DMS79 treated with DMSO at 0.1 percent for 48 hours (cell line): Measurements from ENCODE around the gene MICAL2.

Experiments
- DNase-seq: peaks from one replicate; lab custom pipeline; 2025; lab: John Stamatoyannopoulos, UW

MICAL2 gene

DNA sequence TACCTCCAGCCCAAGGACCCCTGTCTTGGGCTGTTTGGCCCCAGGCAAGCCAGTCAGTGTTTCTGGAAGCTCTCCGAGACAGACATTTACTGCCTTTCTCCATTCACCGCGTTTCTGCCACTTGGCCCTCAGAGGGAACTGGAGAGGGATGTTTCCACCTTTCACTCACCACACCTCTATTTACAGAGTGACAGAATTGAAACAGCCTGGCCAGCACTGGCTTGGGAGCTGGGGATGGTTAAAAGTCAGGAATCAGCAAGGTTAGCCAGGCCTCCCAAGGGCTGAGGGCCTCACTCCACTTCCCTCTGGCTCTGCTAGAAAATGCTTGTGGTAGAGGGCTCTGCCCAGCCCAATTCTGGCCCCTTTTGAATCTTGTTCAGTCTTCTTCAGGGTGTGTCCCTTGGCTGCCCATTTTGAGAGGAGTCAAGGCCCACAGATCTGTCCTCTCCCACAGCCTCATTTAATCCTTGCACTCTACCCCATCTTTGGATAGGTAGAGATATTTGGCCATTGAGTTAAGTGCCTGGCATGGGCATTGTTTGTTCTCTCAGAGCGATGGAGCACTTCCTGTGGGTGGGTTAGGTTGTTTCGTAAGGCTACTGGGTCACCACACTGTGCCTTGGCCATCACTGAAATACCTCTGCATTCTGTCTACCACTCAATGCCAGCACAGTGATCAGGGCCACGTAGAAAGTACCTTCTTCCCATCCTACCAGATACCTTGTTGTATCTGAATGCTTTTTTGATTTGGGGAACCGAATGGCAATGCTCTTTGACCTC lies 119.2 kb downstream of the MICAL2 start:
- DNase-seq: no peak

DNA sequence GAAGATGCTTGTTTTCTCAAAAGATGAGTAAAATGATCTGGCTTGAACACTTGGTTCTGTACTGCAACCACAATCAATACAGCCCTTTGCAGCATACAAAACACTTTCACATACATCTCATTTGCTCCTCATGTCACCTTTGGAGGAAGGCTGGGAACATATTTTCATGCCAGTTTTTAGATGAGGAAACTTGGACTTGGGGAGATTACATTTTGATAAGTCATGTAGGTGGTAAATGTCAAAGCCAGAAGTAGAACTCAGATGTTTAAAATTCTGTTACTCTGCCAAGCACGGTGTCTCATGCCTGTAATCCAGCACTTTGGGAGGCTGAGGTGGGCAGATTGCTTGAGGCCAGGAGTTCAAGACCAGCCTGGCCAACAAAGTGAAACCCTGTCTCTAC lies 121.8 kb downstream of the MICAL2 start:
- DNase-seq: no peak

DNA sequence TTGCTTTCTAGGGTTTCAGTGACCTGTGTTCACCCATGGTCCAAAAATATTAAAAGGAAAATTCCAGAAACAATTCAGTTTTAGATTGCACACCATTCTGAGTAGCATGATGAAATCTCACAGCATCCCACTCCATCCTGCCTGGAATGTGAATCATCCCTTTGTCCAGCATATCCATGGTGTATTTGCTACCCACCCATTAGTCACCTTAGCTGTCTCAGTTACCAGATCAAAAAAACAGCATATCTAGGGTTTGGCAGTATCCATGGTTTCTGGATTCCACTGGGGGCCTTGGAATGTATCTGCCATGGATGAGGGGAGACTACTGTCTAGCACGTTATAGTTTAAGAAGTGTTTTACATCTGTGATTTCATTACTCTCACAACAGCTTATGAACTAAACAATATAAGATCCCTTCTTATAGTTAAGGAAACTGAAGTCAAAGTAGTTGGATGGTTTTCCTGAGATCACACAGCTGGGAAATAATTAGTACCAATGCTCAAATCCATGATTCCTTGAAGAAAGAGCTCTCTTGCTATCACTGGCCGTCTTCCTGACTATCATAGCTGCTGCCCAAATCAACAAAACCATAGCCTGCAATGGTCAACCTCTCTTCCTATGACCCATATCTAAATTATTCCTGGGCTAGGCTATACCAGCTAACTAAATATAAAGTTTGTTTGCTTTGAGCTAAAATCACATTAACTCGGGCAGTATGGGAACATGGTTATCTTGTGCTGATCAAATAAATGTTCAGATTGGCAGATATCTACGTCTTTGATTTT lies 122.6 kb downstream of the MICAL2 start:
- DNase-seq: no peak

DNA sequence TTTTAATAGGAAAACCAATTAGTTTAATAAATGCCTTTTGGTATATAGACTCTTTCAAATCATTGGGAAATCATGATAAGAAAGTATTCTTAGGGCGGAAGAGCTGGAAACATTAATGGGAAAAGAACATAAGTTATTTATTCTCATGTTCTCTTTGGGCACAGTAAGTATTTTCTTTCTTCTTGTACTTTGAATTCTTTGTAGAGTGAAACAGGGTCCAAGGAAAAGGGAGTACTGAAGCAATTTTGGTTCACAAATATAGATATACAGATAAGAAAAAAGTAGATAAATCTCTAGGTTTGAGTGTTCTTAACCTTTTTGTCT lies 123.2 kb downstream of the MICAL2 start:
- DNase-seq: no peak

DNA sequence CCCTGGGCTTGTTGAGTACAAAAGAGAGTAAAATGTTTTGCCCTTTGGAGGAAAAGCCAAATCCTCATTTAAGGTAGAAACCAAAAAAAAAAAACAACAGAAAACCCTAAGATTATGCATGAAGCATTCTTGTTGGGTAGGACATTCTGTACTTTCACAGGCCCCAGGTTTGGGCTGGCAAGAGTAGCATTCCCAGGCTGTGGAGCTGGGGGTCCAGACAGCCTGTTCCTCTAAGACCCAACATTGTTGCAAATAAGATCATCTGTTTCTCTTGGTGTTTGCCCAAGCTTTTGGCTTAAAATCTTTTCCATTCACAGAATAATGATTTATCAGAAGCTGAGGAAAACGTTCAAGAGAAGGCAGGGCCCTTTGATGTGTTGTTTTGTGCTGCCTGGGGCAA lies 123.8 kb downstream of the MICAL2 start:
- no peak for DNase-seq

DNA sequence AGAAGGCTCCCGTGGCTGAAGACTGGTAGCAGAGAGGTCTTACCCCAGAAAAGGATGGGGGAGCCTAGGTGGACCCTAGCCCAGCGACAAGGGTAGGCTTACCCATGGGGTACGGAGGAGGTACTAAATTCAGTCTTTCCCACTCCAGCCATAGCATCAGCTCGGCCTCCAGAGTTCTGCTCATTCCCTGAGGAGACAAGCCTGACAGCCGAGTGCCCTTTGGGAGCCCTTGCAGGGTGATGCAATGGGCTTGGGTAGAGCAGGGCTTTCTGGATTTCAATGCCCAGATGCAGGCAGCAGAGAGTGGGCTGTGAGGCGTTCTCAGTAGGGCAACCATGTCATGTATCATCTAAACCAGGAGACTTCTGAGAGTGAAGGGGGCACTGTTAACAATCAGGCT lies 124.7 kb downstream of the MICAL2 start:
- no peak for DNase-seq

DNA sequence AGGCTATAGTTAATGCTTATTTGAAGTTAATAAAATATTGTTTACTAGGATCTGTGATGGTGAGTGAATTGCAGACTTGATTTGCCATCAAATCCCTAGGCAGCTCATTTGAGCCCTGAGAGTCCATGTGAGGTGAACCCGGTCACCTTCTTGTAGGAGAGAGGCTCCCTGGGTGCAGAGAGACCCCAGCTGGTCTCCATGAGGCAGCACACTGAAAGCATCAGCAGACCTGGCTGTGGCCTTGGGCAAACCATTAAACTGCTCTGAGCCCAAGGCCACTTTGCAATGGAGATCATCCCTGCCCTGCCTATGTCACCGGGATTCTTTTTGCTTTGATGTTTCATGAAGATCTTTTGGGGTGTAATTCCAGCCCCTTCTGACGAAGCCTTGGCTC lies 125.2 kb downstream of the MICAL2 start:
- DNase-seq: no peak

DNA sequence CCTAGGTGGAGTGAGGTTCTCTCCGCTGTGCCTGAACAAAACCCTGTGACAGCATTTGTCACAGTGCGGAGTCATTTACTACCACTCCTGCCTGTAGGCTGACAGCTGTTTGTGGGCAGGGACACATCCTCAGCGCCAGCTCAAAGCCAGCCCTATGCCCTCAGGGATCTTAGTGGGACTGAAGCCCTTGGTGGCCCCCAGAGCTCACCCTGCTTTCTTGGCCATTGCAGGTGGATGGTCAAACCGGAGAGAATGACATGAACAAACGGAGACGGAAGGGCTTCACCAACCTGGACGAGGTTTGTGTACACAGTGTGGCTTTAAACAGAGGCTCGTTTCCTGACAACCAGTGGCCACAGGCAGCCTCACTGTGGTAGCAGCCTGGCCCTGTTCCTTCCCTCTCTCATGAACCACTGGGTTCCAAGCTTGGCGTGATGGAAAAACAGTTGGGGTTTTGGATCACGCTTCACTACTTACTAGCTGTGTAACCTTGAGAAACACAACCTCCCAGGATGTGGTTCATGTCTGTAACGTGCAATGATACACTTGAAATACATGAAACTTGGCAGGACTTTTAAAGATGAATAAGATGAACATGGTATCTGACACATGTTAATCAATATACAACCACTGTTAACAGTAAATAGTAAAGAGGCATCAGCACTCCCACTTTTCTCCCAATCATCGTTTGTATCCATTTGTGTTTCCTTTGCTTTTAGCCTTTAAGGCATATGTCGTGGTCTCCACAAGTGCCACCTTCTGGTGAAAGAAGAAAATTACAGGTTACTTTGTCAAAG lies 125.8 kb downstream of the MICAL2 start:
- peak; percentile 57 for DNase-seq

DNA sequence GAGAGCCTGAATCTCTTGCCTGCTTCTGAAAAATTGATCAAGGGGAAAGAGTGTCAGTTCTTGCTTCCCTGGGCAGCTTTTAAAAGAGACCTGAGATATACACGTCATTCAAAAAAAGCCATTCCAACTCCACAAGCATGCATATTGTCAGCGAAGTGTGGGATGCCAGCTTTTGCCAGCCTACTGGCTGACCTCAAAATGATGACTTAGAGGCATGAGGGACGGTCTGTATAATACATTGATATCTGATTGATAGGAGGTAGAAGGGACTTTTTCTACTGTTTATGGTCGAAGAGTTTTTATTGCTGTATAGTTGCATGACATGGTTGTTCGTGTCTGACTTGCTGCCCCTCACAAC lies 126.3 kb downstream of the MICAL2 start:
- no peak for DNase-seq

DNA sequence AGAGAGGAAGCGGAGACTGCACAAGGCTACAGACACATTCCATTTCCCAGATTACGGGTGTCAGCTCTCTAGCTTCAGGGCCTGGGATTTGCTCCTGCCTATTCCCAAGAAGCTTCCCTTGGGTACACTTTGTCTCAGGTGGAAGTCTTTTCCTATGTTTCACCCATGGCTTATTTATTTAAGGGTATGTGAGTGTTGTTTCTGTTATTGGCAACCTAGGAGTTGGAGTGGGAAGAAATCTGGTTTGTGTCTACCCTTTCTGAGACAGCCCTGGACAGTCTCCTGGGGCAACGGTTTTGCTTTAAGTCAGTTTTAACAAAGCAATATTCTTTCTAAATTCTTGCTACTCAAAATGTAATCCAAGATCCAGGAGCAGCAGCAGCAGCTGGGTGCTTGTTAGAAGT lies 127.0 kb downstream of the MICAL2 start:
- no peak for DNase-seq

DNA sequence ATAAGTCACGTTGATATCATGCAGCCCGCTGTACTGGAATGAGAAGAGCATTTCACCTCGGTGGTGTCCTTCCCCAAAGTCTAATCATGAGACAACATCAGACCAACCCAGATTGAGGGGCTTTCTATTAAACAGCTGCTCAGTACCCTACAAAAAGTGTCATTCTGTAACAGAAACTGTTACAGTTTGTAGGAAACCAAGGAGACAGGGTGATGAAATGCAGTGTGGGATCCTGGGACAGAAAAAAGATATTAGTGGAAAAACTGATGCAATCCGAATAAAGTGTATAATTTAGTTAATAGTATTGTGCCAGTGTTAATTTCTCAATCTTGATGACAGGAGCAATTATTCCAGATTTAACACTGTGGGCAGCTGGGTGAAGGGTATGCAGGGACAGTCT lies 128.0 kb downstream of the MICAL2 start:
- no peak for DNase-seq

DNA sequence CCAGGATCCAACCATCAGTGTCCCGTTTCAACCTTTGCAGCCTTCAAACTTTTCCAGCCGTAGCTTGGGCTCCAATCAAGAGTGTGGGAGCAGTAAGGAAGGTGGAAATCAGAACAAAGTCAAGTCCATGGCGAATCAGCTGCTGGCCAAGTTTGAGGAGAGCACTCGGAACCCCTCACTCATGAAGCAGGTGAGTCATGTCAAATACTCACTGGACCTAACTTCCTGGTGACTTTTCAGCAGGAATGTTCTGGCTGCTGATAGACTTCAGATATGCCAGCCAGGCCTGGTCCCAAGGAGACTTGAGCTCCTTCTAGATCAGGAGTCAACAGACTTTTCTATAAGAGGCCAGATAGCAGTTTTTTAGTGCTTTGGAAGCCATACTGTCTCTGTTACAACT lies 129.0 kb downstream of the MICAL2 start:
- DNase-seq: no peak

DNA sequence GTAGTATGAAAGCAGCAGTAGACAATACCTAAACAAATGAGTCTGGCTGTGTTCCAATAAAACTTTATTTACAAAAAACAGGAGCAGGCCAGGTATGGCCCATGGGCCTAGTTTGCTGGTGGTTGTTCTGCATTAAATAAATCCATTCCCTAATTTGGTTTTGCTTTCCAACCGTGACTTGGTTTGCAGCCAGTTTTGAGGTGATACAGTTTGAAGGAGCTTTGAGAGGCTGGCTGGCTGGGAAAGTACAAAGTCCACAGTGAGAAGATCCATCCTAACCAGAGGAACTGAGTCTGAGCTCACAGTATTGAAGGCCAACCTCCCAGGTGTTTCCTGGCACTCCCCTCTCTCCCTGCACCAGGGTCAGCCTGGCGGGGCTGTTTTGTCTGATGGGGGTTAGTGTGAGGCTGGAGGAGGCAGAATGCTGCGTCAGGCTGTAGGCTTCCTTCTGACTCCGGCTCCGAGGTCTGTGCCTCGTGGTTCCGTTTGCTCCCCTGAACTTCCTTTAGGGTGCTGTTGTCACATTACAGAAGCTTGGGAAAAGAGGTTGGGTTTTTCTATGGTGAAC lies 129.5 kb downstream of the MICAL2 start:
- DNase-seq: peak; percentile 79

DNA sequence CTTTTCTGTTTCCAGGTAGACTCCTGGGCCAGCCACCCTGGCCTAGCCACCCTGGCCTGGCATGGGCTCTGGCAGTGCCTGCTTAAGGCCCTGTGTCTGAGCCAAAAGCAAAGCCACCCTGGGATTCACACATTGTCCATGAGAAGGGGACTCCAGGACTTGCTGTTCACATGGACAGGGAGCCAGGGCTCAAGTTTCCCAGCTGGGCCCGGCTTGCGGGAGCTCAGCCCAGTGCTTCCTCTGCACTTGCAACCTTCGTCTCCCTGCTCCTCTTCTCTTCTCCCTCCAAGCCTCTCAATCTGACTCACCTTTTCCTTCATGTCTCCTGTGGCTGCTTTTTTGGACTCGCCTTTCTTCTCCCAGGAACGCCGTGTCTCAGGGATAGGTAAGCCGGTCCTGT lies 130.3 kb downstream of the MICAL2 start:
- no peak for DNase-seq

DNA sequence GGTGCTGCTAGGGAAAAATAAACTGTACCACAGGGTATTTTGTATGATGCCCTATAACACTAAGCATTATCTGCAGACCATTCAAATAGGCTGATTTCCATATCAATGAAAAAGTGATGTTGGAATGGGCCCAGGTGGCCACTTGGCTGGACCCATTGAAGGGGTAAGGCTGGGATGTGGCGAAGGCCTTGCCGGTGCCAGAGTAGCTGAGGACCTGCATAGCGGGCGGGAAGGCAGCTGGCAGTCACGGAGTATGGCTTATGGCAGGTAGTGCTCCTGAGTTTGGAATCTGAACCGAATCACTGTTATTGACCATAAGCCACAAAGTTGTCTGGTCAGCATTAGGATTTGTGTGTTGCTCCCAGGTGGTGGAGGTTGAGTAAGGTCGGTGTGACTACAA lies 131.0 kb downstream of the MICAL2 start:
- DNase-seq: no peak

DNA sequence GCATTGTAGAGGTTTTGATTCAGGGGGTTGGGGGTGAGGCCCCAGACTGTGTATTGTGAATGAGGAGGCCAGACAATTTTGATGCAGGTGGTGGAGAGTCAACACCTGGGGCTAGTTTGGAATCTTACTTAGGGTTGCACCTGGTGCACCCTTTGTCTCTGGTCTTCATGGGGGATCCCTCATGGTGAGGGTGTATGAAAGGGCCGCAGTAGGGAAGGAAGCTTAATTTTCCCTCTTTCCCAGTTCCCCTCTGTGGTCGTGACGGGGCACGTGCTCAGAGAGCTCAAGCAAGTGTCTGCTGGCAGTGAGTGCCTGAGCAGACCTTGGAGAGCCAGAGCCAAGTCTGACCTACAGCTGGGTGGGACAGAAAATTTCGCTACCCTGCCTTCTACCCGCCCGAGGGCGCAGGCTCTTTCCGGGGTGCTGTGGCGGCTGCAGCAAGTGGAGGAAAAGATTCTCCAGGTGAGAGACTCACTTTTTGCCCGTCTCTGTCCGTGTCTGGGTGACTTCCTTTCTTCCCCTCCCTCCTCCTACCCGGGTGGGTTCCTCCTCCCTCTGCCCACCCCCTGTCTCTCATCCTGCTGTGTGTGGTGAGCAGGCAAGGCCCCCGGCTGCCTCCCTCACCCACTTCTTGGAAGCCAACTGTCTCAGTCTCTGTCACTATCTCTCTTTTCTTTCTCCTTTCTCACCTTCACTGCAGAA lies 131.7 kb downstream of the MICAL2 start:
- no peak for DNase-seq

DNA sequence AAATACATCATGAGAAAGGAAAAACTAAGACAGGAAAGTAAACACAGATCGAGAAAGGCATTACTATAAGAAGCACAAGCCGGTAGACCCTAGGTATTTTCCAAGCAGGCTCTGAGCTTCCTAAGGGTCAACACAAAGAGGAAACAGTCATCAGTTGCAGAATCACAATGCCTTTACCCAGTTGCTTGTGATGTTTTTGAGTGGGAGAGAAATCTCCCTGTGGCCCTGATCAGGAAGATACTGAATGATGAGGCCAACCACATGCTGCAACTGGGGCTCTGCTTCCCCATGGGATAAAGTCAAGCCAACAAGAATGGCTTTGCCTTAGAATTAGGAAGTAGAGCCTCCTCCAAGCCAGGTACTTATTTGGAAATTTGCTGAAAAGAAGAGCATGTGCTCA lies 132.6 kb downstream of the MICAL2 start:
- no peak for DNase-seq

DNA sequence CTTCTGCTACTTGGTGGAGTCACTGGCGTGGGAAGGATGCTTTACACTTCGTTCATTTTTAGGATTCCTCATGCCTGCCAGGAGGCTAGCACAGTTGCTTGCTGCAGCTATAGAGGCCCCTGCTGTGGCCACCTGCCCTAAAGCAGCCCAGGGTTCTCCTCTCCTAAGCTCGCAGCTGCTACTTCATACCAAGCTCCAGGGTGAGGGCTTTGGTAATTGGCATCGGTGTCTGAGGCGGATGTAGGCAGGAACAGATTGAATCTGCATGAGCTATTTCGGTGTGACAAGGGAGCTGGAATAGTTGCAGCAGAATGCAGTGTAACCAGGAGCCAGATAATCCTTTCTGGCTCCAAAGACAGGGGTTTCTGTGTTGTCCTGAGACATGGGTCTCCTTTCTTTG lies 133.1 kb downstream of the MICAL2 start:
- peak; percentile 81 for DNase-seq

DNA sequence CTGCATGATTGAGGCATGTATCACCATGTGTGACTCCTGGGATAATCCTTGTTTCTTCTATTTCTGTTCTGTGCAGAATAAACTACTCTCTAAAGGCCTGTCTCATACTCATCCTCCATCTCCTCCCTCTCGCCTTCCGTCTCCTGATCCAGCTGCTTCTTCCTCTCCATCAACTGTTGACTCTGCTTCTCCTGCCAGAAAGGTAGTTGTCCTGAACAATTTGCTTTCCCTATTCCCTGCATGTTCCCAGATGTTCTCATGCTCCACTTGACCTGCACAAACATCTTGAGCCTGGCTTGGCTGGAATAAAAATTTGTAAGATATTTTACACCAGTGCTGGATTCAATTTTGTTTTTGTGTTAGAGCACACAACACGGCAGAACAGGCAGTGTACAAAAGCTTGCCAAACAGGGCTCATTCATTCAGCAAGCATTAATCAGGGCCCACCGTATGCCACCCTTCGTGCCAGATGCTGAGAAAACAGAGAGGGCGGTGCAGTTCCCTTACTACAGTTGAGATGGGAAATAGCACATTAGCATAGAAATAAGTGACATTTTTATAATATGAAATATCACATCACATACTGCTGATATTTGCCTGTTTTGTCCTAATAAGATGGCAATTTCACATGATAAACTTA lies 133.6 kb downstream of the MICAL2 start:
- DNase-seq: peak; percentile 78

DNA sequence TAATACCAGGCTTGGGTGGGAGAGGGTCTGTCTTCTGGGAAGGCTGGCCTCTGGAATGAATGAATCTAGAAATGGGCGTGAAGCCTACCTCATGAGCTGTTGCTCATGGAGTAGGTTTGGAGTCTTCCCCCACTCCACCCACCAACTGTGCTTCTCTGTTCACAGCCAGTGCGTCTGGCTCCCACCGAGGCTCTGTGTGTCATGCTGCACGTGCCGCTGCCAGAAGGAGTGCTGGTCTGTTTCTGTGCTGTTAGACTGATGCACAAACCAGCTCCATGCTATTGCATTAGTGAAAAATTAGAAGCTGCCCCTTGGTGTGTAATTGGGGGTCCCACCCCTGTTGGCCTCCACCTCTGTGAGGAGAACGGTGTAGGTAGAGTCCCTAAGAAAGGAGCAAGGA lies 134.7 kb downstream of the MICAL2 start:
- DNase-seq: no peak

DNA sequence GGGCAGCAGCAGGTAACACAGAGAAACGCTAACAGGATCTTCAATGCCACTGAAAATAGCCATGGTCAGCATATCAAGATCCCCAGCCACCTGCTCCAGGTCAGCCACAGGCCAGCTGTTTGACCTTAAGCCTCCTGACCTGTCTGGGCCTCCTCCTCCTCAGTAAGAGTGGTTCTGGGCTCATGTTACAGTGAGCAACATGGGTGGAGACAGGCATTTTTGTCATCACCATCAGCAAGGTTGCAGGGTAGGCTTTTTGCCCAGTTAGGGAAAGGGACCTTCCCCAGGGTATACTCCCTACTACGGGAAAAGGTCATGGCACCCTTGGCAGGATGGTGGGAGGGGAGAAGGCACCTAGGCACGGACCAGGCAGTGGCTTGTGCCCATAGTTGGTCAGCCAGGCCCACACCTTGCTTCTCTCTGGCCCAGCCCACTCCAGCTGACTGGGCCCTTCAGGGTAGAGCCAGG lies 135.2 kb downstream of the MICAL2 start:
- no peak for DNase-seq
